Activated naive CD4-positive, alpha-beta T cell treated with anti-CD3 and anti-CD28 coated beads, Interleukin-2, amount 50 U/mL, for 72 hours (primary cell): ENCODE measurements around the gene EVL. TPM values are rescaled to one million over a fixed set of nuclear protein-coding genes. Genes with fewer than 3 reads are reported as not detected.
"Not testable (repeated sequence)": the region's sequence is repeated elsewhere in the genome, so short reads cannot be mapped to it uniquely, and the experiment has no call there.

Experiments used
- ATAC-seq, 2 donors: fragments of 150-1000 bp; cut with Tn5 transposase; 2 replicates each; pipeline ENCODE4 v1.10.0; 2021; ENCODE audit warnings: mild to moderate bottlenecking in 2 of 2, moderate library complexity in 2 of 2
- DNase-seq, 2 donors: peaks; one replicate each; pipeline ENCODE4 v3.0.0; 2021 to 2022; ENCODE audit warnings: low spot score in 2 of 2
- H3K27ac Mint-ChIP-seq, 2 donors: one replicate each; pipeline ENCODE4 v1.8.0; 2022; ENCODE audit warnings: mild to moderate bottlenecking in 2 of 2, mixed read lengths in 2 of 2
- H3K36me3 Mint-ChIP-seq, 2 donors: one replicate each; pipeline ENCODE4 v1.8.0; 2022; ENCODE audit warnings: mixed read lengths in 2 of 2
- H3K9me3 Mint-ChIP-seq, 2 donors: one replicate each; pipeline ENCODE4 v1.8.0; 2022; ENCODE audit warnings: mixed read lengths in 2 of 2
- total RNA-seq, 2 donors: library from RNA; stranded (reverse); gene quantifications; one replicate each; pipeline ENCODE4 v1.2.3, GENCODE V29; 2022

EVL gene
- total RNA-seq, 2 donors from 2014 or later: 342 to 426 TPM

DNA sequence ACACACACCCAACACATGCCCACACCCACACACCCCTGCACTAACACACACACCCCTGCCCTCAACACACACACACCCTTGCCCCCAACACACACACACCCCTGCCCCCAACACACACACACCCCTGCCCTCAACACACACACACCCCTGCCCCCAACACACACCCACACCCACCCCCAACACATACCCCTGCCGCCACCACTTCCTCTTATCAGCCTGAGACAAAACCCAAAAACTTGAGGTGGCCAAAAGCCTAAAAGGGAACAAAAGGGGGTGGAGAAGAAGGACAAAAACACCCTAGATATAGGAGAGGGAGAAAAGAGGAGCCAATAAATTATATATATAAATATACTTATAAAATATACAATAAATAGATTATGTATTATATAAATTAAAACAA lies 103.3 kb downstream of the EVL start:
- H3K27ac Mint-ChIP-seq: no peak overlapping the region
- DNase-seq: no peak
- ATAC-seq: no peak
- peaks cover 0 to 4% of the 10 kb centered on the region in 2 donors for H3K36me3 Mint-ChIP-seq
- H3K9me3 Mint-ChIP-seq: no peaks in the 10 kb centered on the region

- H3K27ac Mint-ChIP-seq: no peak overlapping the region
- DNase-seq (no peak), ATAC-seq (no peak)
- H3K36me3 Mint-ChIP-seq: peaks cover 0 to 4% of the 10 kb centered on the region in 2 donors
- H3K9me3 Mint-ChIP-seq: no peaks in the 10 kb centered on the region
Observed at GRCh38 chr14:100170880-100171279, 105.7 kb downstream of the EVL start.

GRCh38 chr14:100172811-100173210 lies 107.6 kb downstream of the EVL start:
- DNase-seq: no peak
- no peaks in the 10 kb centered on the region for H3K36me3 Mint-ChIP-seq
- H3K27ac Mint-ChIP-seq: no peak overlapping the region
- no peaks in the 10 kb centered on the region for H3K9me3 Mint-ChIP-seq
- no peak for ATAC-seq

DNA sequence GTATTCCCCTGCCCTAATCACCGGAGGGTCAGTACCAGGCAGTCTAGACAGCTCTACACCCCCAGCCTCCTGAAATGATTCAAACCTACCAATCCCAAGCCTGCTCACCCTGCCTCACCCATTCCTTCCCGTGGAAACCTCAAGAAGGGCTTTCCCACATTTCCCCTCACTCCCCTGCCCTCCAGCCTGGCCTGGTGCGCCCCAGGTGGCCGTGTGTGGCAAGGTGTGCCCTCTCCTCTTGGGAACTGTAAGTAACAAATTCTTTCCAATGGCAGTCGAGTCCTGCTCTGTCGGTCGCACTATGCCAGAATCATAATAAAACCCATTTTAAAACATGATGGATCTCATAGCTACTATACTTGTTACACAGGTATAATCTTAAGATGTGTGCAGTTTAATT lies 108.1 kb downstream of the EVL start:
- ATAC-seq (no peak), DNase-seq (no peak)
- Mint-ChIP-seq H3K36me3 (no peaks in the 10 kb centered on the region), H3K27ac (no peak overlapping the region), H3K9me3 (no peaks in the 10 kb centered on the region)

DNA sequence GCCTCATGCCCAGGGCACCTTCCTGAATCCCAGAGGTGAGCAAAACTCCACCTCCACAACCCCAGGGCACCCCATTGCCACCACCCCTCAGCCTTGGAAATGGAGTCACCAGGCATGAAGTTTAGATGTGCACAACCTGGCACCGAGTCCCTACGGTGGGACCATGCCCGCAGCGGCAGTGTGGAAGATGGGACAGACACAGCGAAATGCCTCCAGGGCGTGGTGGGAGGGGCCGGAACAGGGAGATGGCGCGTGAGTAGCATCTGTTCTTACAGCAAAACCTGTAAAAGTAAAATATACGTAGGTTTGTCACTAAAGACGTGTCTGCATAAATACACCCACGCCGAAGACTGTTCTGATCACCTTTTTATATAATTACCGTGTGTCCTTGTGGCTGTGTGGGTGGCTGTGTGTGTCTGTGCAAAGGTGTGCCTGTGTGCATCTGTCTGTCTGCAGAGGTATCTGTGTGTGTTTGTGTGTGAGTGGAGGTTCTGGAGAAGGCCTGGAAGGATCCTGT lies 111.6 kb downstream of the EVL start:
- ATAC-seq: no peak
- no peaks in the 10 kb centered on the region for H3K36me3 Mint-ChIP-seq
- no peak for DNase-seq
- no peaks in the 10 kb centered on the region for H3K9me3 Mint-ChIP-seq
- no peak overlapping the region for H3K27ac Mint-ChIP-seq

- DNase-seq: no peak
- no peak overlapping the region for H3K27ac Mint-ChIP-seq
- no peaks in the 10 kb centered on the region for H3K36me3 Mint-ChIP-seq
- H3K9me3 Mint-ChIP-seq: no peaks in the 10 kb centered on the region
- ATAC-seq: no peak
Observed at GRCh38 chr14:100178691-100179090, 113.5 kb downstream of the EVL start.

- DNase-seq, H3K27ac Mint-ChIP-seq, H3K9me3 Mint-ChIP-seq, H3K36me3 Mint-ChIP-seq, ATAC-seq: not testable (repeated sequence)
Observed at GRCh38 chr14:100180671-100181070, 115.4 kb downstream of the EVL start.

DNA sequence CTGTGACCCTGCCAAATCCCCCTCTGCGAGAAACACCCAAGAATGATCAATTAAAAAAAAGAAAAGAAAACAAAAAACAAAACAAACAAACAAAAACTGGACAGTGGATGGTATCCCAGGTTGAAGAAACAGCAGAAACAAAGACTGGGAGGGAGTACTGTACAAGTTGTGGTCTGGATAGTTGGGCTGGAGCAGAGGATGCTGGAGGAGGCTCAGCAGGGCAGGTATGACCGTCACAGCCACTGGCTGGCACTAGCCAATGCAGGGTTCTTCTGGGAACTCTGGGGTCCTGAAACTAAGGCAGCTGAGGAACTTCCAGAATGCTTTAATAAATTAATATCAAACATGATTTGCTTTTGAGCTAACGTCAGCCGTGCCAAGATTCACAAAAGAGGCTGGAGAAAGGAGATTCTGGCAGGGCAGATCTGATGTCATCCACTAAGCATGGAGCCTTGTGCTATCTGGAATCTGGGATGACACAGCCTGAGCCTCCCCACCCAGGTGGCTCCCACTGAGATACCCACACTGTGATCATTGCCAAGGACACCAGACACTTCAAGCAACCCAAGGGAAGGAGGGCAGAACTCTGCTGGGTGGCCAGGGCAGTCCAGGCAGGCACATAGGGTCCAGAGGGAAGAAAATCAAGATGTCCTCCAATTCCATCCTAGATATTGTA lies 116.8 kb downstream of the EVL start:
- ATAC-seq, H3K9me3 Mint-ChIP-seq, H3K27ac Mint-ChIP-seq, DNase-seq, H3K36me3 Mint-ChIP-seq: not testable (repeated sequence)

DNA sequence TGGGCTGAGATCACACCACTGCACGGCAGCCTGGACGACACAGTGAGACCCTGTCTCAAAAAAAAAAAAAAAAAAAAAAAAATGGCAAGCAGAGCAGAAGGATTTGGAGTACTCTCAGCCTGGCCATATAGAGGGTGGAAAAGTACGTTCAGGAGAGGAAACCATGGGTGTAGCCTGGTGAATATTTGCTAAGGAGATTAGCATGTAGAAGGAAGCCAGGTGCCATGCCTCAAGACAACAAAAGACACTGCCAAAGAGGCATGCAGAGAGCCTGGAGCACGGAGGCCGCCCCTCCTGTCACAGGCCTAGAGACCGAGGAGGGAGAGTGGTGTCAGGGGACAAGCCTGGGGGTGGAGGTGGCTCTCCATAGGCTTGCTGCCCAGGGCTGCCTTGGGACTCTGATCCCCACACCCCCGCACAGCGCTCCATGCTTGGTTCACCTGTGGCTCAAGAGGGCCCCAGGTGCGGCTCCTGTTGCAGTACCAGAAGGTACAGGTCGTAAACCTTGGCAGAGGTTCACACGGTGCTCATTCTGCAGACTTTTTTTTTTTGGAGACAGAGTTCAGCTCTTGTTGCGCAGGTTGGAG lies 122.1 kb downstream of the EVL start:
- no peak for DNase-seq
- Mint-ChIP-seq H3K9me3 (no peaks in the 10 kb centered on the region), H3K27ac (peak overlapping the region in 1 of 2 donors; percentile 60), H3K36me3 (no peaks in the 10 kb centered on the region)
- ATAC-seq: no peak

- Mint-ChIP-seq H3K27ac (no peak overlapping the region), H3K36me3 (no peaks in the 10 kb centered on the region), H3K9me3 (no peaks in the 10 kb centered on the region)
- ATAC-seq: no peak
- no peak for DNase-seq
Observed at GRCh38 chr14:100188392-100189030, 123.3 kb downstream of the EVL start.

- ATAC-seq (no peak), DNase-seq (no peak)
- Mint-ChIP-seq H3K27ac (no peak overlapping the region), H3K9me3 (no peaks in the 10 kb centered on the region), H3K36me3 (no peaks in the 10 kb centered on the region)
Observed at GRCh38 chr14:100190126-100190525, 124.9 kb downstream of the EVL start.

DNA sequence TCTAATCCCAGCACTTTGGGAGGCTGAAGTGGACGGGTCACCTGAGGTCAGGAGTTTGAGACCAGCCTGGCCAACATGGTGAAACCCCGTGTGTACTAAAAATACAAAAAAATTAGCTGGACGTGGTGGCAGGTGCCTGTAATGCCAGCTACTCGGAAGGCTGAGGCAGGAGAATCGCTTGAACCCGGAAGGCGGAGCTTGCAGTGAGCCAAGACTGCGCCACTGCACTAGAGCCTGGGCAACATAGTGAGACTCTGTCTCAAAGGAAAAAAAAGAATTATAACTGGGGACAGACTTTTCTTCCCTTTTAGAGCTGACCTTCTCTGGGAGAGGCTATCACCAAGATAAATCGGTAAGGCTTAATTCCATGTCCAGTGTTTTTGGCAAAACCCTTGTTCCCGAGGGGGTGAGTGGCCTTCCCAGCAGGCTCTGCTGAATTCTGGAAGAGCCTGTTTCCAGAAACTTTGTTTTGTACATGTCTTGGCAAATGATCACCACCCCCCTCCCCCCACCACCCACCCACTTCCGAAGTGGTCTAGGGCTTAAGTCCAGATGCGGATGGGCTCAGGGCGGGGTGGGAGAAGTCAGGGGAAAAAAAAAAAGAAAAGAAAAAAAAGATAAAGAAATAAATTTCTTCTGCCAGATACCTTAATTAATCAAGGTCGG lies 126.5 kb downstream of the EVL start:
- peak overlapping the region; percentile 65 to 91 for H3K27ac Mint-ChIP-seq
- ATAC-seq (no peak), DNase-seq (no peak)
- H3K36me3 Mint-ChIP-seq: no peaks in the 10 kb centered on the region
- H3K9me3 Mint-ChIP-seq: no peaks in the 10 kb centered on the region

DNA sequence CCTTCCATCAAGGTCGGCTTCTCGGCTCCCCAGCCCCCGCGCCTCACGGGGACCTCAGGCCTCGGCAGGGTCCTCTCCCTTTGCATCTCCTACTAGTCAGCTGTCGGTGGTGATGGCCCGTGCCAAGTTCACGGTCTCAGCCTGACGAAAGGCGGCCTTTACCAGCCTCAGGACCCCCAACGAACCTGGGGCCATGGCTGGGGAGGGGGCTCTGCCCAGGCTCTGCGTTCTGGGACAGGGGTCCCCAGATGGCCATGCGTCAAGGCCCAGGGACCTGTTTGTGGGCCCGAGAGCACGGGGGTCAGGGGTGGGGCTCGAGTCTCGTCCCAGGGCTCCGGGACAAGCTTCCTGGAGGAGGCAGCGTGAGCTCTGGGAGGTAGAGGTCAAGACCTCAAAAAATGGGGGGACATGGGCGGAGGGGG lies 127.0 kb downstream of the EVL start:
- Mint-ChIP-seq H3K9me3 (no peaks in the 10 kb centered on the region), H3K36me3 (no peaks in the 10 kb centered on the region), H3K27ac (peak overlapping the region; percentile 68 to 91)
- no peak for ATAC-seq
- peak; percentile 23 to 60 for DNase-seq

DNA sequence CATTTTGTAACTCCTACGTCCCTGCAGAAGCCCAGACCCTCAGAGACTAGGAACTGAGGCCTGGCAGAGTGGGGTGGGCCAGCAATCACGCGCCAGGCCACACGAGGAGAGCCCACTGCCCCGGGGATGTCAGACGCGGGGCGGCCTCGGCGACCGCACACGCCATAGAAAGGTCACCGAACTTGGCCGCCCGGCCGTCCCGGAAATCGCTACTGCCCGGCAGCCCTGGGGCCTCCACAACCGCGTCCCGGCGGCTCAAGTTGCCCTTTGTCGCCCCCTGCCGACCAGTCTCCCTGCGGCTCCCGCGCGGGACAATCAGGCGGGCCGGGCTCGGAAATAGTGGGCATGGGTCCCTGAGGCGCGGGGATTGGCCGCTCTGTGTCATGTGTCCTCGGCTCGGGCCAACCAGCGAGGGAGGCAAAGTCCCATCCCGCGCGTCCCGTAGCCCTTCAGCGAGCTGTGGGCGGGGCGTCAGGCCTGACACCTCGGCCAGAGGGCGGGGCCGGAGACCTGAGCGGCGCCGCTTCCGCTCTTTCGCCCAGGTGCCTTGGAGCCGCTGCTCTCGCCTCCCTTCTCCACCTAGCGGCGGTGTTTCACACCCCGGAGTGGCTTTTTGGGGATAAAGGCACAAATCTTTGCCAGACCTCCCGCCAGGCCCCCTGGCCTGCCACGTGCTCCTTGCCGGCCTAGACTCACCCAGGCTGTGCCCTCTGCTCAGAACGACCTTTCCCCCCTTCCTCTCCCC lies 127.6 kb downstream of the EVL start:
- Mint-ChIP-seq H3K27ac (peak overlapping the region; percentile 91 to 92), H3K36me3 (no peaks in the 10 kb centered on the region), H3K9me3 (no peaks in the 10 kb centered on the region)
- ATAC-seq (peak; percentile 99), DNase-seq (peak; percentile 100)
